Thyroid gland (tissue), 4 donors: Measurements from ENCODE around the gene NHERF2. TPM values are rescaled to one million over a fixed set of nuclear protein-coding genes. Genes with fewer than 3 reads are reported as not detected.
A peak's percentile ranks its signal among the peaks of the same experiment; 100 is the strongest.

Source experiments
- DNase-seq, 2 donors: peaks; one replicate each; pipeline ENCODE4 v3.0.0-alpha.2; 2019
- H3K27ac ChIP-seq, 3 donors: fragments of 200-600 bp; sonication (generic); 1 replicate in 2 of 3; 2 replicates in 1 of 3; pipeline ENCODE4 v1.5.1; 2016 to 2019; ENCODE audit warnings: mild to moderate bottlenecking in 1 of 3, moderate library complexity in 1 of 3
- H3K27me3 ChIP-seq: fragments of 200-600 bp; sonication (generic); one replicate; pipeline ENCODE4 v1.5.1; 2019
- H3K36me3 ChIP-seq, 2 donors: fragments of 200-600 bp; sonication (generic); one replicate each; pipeline ENCODE4 v1.5.1; 2016 to 2019
- H3K4me1 ChIP-seq, 2 donors: fragments of 200-600 bp; sonication (generic); one replicate each; pipeline ENCODE4 v1.5.1; 2017 to 2019
- H3K4me3 ChIP-seq, 3 donors: fragments of 200-600 bp; sonication (generic); replicated peaks in 1 of 3; 1 replicate in 2 of 3; 2 replicates in 1 of 3; pipeline ENCODE4 v1.5.1; 2016; ENCODE audit warnings: mild to moderate bottlenecking in 1 of 3
- H3K9me3 ChIP-seq: fragments of 200-600 bp; sonication (generic); one replicate; pipeline ENCODE4 v1.5.1; 2017
- POLR2A ChIP-seq, 2 donors: fragments of 450-650 bp; IDR thresholded peaks; one replicate each; pipeline ENCODE4 v1.6.1; 2017; ENCODE audit warnings: antibody characterized with exemption in 2 of 2, mild to moderate bottlenecking in 2 of 2, moderate library complexity in 1 of 2
- WGBS, 2 donors: methylation state at CpG; one replicate each; pipeline ENCODE4 v1.1.5; 2017; 5-methylcytosine and 5-hydroxymethylcytosine counted together
- intact Hi-C: fragments of 100-400 bp; cut with DNase I; formaldehyde crosslinking; loops from one replicate; pipeline ENCODE4 v1.15.1; 2023
- total RNA-seq, 4 donors: library from RNA; depleted of rRNA; stranded (reverse); fragments of >200 nt; gene quantifications; one replicate each; pipeline ENCODE4 v1.2.3, GENCODE V29; 2016
- TF ChIP-seq, protein P1 (sequence below), 6 experiments: fragments of 200-600 bp in 3 of 6; fragments of 450-650 bp in 3 of 6; sonication (generic) in 3 of 6; IDR thresholded peaks; one replicate each; pipeline ENCODE4 v1.5.1; 2016 to 2019; ENCODE audit warnings: antibody characterized with exemption in 6 of 6, mild to moderate bottlenecking in 2 of 6, inconsistent platforms in 1 of 6, moderate library complexity in 1 of 6

The NHERF2 gene
- total RNA-seq, 4 donors from 2014 or later = 73.8 to 146 (median 81.6) TPM

DNA sequence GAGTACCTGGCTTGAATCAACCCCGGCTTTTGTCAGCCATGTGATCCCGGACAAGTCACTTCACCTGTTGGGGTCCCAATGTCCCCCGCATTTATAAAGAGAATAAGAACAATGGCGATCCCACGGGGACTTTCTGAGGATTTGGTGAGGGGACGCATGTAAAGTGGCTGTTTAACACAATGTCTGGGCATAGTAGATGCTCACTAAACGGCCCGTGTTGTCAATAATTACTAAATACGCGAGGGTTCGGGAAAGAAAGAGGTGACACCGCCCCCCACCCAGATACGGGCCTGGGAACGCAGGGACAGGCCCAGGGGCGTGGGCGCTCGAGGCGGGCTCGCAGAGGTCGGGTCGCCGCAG lies 35.1 kb upstream of the NHERF2 start:
- no peak for DNase-seq
- WGBS, 2 donors = 13% methylated on average over 19 to 20 of the region's 22 CpGs
- Histone ChIP-seq H3K36me3 (peaks cover 0 to 2% of the 10 kb centered on the region in 2 donors), H3K4me3 (peak overlapping the region in 1 of 3 donors; percentile 30), H3K4me1 (peaks cover 24 to 36% of the 10 kb centered on the region in 2 donors), H3K9me3 (no peaks in the 10 kb centered on the region), H3K27ac (no peak overlapping the region), H3K27me3 (peaks cover 14% of the 10 kb centered on the region)
- TF ChIP-seq, protein P1, sequence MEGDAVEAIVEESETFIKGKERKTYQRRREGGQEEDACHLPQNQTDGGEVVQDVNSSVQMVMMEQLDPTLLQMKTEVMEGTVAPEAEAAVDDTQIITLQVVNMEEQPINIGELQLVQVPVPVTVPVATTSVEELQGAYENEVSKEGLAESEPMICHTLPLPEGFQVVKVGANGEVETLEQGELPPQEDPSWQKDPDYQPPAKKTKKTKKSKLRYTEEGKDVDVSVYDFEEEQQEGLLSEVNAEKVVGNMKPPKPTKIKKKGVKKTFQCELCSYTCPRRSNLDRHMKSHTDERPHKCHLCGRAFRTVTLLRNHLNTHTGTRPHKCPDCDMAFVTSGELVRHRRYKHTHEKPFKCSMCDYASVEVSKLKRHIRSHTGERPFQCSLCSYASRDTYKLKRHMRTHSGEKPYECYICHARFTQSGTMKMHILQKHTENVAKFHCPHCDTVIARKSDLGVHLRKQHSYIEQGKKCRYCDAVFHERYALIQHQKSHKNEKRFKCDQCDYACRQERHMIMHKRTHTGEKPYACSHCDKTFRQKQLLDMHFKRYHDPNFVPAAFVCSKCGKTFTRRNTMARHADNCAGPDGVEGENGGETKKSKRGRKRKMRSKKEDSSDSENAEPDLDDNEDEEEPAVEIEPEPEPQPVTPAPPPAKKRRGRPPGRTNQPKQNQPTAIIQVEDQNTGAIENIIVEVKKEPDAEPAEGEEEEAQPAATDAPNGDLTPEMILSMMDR (IDR thresholded peaks at IDR 0.05) = no peak
- no peak for TF ChIP-seq POLR2A (IDR thresholded peaks at IDR 0.05)
- intact Hi-C loops = no loop called here

DNA sequence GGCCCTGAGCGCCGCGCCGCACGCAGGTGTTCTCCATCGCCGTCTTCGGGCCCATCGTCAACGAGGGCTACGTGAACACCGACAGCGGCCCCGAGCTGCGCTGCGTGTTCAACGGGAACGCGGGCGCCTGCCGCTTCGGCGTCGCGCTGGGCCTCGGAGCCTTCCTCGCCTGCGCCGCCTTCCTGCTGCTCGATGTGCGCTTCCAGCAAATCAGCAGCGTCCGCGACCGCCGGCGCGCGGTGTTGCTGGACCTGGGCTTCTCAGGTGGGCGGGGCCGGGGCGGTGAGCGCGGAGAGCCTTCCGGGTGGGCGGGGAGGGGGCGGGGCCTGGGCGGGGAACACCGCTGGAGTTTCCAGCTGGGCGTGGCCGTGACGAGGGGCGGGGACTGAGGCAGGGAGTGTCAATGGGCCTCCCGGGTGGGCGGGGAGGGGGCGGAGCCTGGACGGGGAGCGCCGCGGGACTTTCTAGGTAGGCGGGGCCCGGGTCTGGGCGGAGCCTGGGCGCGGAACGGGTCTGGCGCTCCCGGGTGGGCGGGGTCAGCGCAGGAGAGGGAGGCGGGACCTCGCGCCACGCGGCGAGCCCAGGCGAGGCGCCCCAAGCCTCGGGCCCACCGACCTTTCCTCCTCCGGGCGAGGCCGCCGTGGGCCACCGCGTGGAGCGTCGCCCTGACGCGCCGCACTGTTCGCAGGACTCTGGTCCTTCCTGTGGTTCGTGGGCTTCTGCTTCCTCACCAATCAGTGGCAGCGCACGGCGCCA lies 34.6 kb upstream of the NHERF2 start:
- Histone ChIP-seq H3K36me3 (no peaks in the 10 kb centered on the region), H3K4me3 (peak overlapping the region in 1 of 3 donors; percentile 30), H3K27me3 (peaks cover 14% of the 10 kb centered on the region), H3K27ac (no peak overlapping the region), H3K4me1 (peaks cover 24 to 36% of the 10 kb centered on the region in 2 donors), H3K9me3 (no peaks in the 10 kb centered on the region)
- 11% methylated on average over 9 of the region's 96 CpGs; no CpG with 5 or more reads in 1 of the 2 donors for WGBS, 2 donors
- peak in 1 of 2 donors; percentile 14 for TF ChIP-seq POLR2A (IDR thresholded peaks at IDR 0.05)
- TF ChIP-seq, protein P1 (IDR thresholded peaks at IDR 0.05) = no peak
- DNase-seq = peak; percentile 83 to 84
- intact Hi-C loops = no loop called here

DNA sequence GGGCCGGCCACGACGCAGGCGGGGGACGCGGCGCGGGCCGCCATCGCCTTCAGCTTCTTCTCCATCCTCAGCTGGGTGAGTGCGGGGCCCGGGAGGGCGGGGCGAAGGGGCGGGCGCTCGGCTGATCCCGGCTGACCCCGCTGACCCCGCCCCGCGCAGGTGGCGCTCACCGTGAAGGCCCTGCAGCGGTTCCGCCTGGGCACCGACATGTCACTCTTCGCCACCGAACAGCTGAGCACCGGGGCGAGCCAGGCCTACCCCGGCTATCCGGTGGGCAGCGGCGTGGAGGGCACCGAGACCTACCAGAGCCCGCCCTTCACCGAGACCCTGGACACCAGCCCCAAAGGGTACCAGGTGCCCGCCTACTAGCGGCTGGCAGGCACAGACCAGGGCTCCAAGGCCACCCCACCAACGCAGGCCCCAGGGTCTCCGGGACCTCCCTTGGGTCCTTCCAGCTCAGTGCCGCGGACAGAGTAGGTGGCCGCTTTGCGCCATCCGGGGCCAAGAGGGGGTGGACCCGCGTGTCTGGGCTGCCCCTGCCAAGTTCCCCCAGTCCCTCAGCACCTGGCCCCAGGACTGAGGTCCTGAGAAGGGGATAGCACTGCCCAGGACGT lies 33.9 kb upstream of the NHERF2 start:
- intact Hi-C loops = no loop called here
- DNase-seq = no peak
- no peak overlapping the region for H3K27ac ChIP-seq

DNA sequence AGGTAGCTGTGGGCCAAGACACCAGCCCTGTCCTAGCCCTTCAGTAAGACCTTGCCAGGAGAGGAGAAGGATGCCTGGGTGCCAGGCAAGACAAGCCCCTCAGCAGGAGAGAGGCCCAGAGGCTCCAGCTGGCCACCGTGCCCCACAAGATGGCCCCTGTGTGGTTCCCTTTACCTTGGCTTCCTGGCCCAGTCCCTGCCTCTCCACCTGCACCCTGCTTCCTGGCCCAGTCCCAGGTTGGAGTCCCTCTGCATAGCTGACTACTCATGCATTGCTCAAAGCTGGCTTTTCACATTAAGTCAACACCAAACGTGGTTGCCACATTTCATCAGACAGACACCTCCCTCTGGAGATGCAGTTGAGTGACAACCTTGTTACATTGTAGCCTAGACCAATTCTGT lies 33.0 kb upstream of the NHERF2 start:
- peak; percentile 79 to 89 for DNase-seq
- Histone ChIP-seq H3K9me3 (no peaks in the 10 kb centered on the region), H3K4me3 (no peak overlapping the region), H3K27me3 (peaks cover 14% of the 10 kb centered on the region), H3K4me1 (peaks cover 24 to 36% of the 10 kb centered on the region in 2 donors), H3K36me3 (peaks cover 10 to 11% of the 10 kb centered on the region in 2 donors), H3K27ac (no peak overlapping the region)
- intact Hi-C loops = no loop called here
- 9 to 27% methylated on average over 1 to 2 of the region's 2 CpGs for WGBS, 2 donors
- TF ChIP-seq POLR2A (IDR thresholded peaks at IDR 0.05) = no peak
- TF ChIP-seq, protein P1 (IDR thresholded peaks at IDR 0.05) = no peak

More for the DNA sequence above, 33.9 kb upstream of the NHERF2 start:
- 20 to 29% methylated on average over 1 to 7 of the region's 50 CpGs for WGBS, 2 donors
- TF ChIP-seq, protein P1 (IDR thresholded peaks at IDR 0.05) = no peak
- no peak for TF ChIP-seq POLR2A (IDR thresholded peaks at IDR 0.05)
- peaks cover under 1 to 2% of the 10 kb centered on the region in 2 donors for H3K36me3 ChIP-seq
- no peaks in the 10 kb centered on the region for H3K9me3 ChIP-seq
- no peak overlapping the region for H3K4me3 ChIP-seq
- peaks cover 24 to 36% of the 10 kb centered on the region in 2 donors for H3K4me1 ChIP-seq
- H3K27me3 ChIP-seq = peaks cover 14% of the 10 kb centered on the region
